Astrocyte of the spinal cord (primary cell): Measurements from ENCODE around the gene KLHL28.
A peak's percentile ranks its signal among the peaks of the same experiment; 100 is the strongest.

Source experiments
- DNase-seq: peaks from one replicate; pipeline ENCODE4 v3.0.0; 2011; ENCODE audit warnings: low read depth, low spot score
- H3K4me3 ChIP-seq: 2 replicates; pipeline ENCODE4 v1.5.1; 2011; ENCODE audit warnings: low read depth, mild to moderate bottlenecking, low read length, moderate library complexity
- CTCF ChIP-seq: IDR thresholded peaks from 2 replicates; pipeline ENCODE4 v1.5.1; 2012; ENCODE audit warnings: low read depth, mild to moderate bottlenecking, low read length, inconsistent platforms
- in situ Hi-C: cut with HindIII; loops from 2 replicates; pipeline ENCODE4 v1.10.0; 2017; ENCODE audit warnings: low sequenced_read_pairs

KLHL28 gene, protein sequence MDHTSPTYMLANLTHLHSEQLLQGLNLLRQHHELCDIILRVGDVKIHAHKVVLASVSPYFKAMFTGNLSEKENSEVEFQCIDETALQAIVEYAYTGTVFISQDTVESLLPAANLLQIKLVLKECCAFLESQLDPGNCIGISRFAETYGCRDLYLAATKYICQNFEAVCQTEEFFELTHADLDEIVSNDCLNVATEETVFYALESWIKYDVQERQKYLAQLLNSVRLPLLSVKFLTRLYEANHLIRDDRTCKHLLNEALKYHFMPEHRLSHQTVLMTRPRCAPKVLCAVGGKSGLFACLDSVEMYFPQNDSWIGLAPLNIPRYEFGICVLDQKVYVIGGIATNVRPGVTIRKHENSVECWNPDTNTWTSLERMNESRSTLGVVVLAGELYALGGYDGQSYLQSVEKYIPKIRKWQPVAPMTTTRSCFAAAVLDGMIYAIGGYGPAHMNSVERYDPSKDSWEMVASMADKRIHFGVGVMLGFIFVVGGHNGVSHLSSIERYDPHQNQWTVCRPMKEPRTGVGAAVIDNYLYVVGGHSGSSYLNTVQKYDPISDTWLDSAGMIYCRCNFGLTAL

GRCh38 chr14:44961554-44962333 lies at the start of gene KLHL28, which contains the start of gene TOGARAM1:
TSS of gene KLHL28 (minus strand) at chr14:44961947. CDS start at chr14:44945928, 16,019 bp downstream.
TSS of gene TOGARAM1 (plus strand) at chr14:44962190. CDS start at chr14:44962422, 232 bp downstream.
- TF ChIP-seq CTCF, result no peak
- peak within 1 kb of the TSS; percentile 68 for H3K4me3 ChIP-seq
- peak; percentile 100 for DNase-seq
- in situ Hi-C loops, result no loop called here

GRCh38 chr14:45003924-45004323 lies 42.2 kb upstream of the KLHL28 start:
- TF ChIP-seq CTCF, result no peak
- H3K4me3 ChIP-seq, result no peak overlapping the region
- in situ Hi-C loops, result no loop called here
- DNase-seq, result no peak

- in situ Hi-C loops, result no loop called here
- H3K4me3 ChIP-seq, result no peak overlapping the region
- TF ChIP-seq CTCF, result no peak
- DNase-seq, result peak; percentile 4
These were observed 34.1 kb upstream of the KLHL28 start for GRCh38 chr14:44995770-44996294.

- in situ Hi-C loops, result no loop called here
- no peak for DNase-seq
- H3K4me3 ChIP-seq, result no peak overlapping the region
- TF ChIP-seq CTCF, result no peak
These were observed 33.4 kb upstream of the KLHL28 start for GRCh38 chr14:44995196-44995595.

GRCh38 chr14:44990533-44990932 lies 28.8 kb upstream of the KLHL28 start:
- in situ Hi-C loops, result no loop called here
- no peak overlapping the region for H3K4me3 ChIP-seq
- no peak for DNase-seq
- TF ChIP-seq CTCF, result no peak
